SK-N-MC (cell line): ENCODE results near the gene PPP1R7.

Source experiments
- EZH2 ChIP-seq: fragments of 200-600 bp; sonication (generic); IDR thresholded peaks from one replicate; pipeline ENCODE4 v1.6.1; 2017; ENCODE audit warnings: antibody characterized with exemption
- FOXP2 ChIP-seq: optimal IDR thresholded peaks from 2 replicates; pipeline ENCODE3; 2011; ENCODE audit warnings: mild to moderate bottlenecking, moderate library complexity; ENCODE audit not compliant: insufficient read depth; ENCODE audit errors: extremely low read length, control extremely low read depth
- POLR2AphosphoS5 ChIP-seq: IDR thresholded peaks from 2 replicates; pipeline ENCODE4 v1.6.1; 2012; ENCODE audit warnings: mild to moderate bottlenecking, low read depth, low read length, borderline replicate concordance

DNA sequence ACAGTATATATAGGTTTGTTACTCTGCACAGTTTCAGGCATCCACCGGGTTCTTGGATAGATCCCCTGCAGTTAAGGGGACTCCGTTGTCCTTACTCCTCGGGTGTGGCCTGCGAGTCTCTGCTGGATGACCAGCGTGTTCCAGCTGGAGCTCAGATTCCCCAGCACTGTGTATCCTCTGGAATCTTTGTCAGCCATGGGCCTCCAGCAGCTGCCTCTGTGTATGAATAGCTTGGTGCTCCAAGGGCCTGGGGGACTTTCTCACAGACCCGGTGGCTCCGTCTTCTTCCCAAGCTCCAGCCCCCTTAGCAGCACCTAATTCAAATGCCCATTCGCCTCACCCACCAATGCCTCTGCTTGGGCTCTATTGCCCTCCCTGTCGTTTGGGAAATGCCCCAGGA is 44.5 kb downstream of the PPP1R7 start:
- no peak for TF ChIP-seq POLR2AphosphoS5
- no peak for TF ChIP-seq EZH2
- TF ChIP-seq FOXP2, result no peak
